NCI-H460 (cell line): ENCODE data around the gene PCDH8. TPM values are rescaled to one million over a fixed set of nuclear protein-coding genes. Genes with fewer than 3 reads are reported as not detected.

Experiments used
- DNase-seq: peaks from one replicate; pipeline ENCODE4 v3.0.0-alpha.2; 2016; ENCODE audit warnings: low read depth; ENCODE audit errors: extremely low read depth
- polyA plus RNA-seq: library from polyadenylated mRNA; depleted of rRNA; stranded (reverse); fragments of >200 nt; gene quantifications from 2 replicates; pipeline ENCODE4 v1.2.3, GENCODE V29; 2014; cell fraction: nucleus; rRNA removed
- total RNA-seq: library from RNA; depleted of rRNA; stranded (reverse); fragments of >200 nt; shearing (Covaris generic); gene quantifications from 2 replicates; pipeline ENCODE4 v1.2.3, GENCODE V29; 2014; rRNA removed

PCDH8 gene
- total RNA-seq, result not detected in 2 replicates
- polyA plus RNA-seq, result 0.02 TPM in 1 of 2 replicates, not detected in the other

- no peak for DNase-seq
Observed at GRCh38 chr13:52848455-52849195, at the start of gene PCDH8. Gene PCDH8, minus strand, starts transcription at chr13:52848640. Its CDS starts 204 bp downstream, at chr13:52848436.

- no peak for DNase-seq
Observed at GRCh38 chr13:52896827-52897659, 48.6 kb upstream of the PCDH8 start.

- no peak for DNase-seq
Observed at GRCh38 chr13:52894413-52894812, 46.0 kb upstream of the PCDH8 start.

- DNase-seq, result no peak
Observed at GRCh38 chr13:52892925-52893324, 44.5 kb upstream of the PCDH8 start.

GRCh38 chr13:52891706-52892105 is 43.3 kb upstream of the PCDH8 start:
- no peak for DNase-seq

- DNase-seq, result no peak
Observed at GRCh38 chr13:52887165-52887564, 38.7 kb upstream of the PCDH8 start.

GRCh38 chr13:52885141-52885540 is 36.7 kb upstream of the PCDH8 start:
- no peak for DNase-seq

GRCh38 chr13:52884429-52885010 is 36.1 kb upstream of the PCDH8 start:
- DNase-seq, result no peak

GRCh38 chr13:52882785-52883184 is 34.3 kb upstream of the PCDH8 start:
- DNase-seq, result no peak

GRCh38 chr13:52879950-52880741 is 31.7 kb upstream of the PCDH8 start:
- no peak for DNase-seq

GRCh38 chr13:52878831-52879230 is 30.4 kb upstream of the PCDH8 start:
- no peak for DNase-seq

- DNase-seq, result no peak
Observed at GRCh38 chr13:52870143-52870542, 21.7 kb upstream of the PCDH8 start.

- DNase-seq, result no peak
Observed at GRCh38 chr13:52869621-52870020, 21.2 kb upstream of the PCDH8 start.

- no peak for DNase-seq
Observed at GRCh38 chr13:52869050-52869449, 20.6 kb upstream of the PCDH8 start.

GRCh38 chr13:52868190-52868589 is 19.8 kb upstream of the PCDH8 start:
- DNase-seq, result no peak

- DNase-seq, result no peak
Observed at GRCh38 chr13:52864941-52865340, 16.5 kb upstream of the PCDH8 start.

- no peak for DNase-seq
Observed at GRCh38 chr13:52862358-52863206, 14.1 kb upstream of the PCDH8 start.

- DNase-seq, result no peak
Observed at GRCh38 chr13:52852444-52852843, 4.0 kb upstream of the PCDH8 start.

GRCh38 chr13:52851137-52851962 is 2.9 kb upstream of the PCDH8 start:
- no peak for DNase-seq
